GM13976 (cell line): ENCODE results near the gene FOXR2.

Experiments used
- DNase-seq: peaks from one replicate; pipeline ENCODE4 v3.0.0; 2012; ENCODE audit warnings: low spot score
- in situ Hi-C: fragments of 300-500 bp; cut with MboI; formaldehyde crosslinking; loops from one replicate; pipeline ENCODE4 v1.12.0; 2022; ENCODE audit warnings: low sequenced_read_pairs, mixed read lengths, inconsistent platforms; ENCODE audit not compliant: unreplicated experiment
- TF ChIP-seq, protein P1 (sequence below): IDR thresholded peaks from 2 replicates; pipeline ENCODE4 v1.5.1; 2012; ENCODE audit warnings: borderline replicate concordance, mild to moderate bottlenecking; ENCODE audit not compliant: insufficient read depth; ENCODE audit errors: extremely low read depth, missing control alignments, control extremely low read depth

The FOXR2 gene

DNA sequence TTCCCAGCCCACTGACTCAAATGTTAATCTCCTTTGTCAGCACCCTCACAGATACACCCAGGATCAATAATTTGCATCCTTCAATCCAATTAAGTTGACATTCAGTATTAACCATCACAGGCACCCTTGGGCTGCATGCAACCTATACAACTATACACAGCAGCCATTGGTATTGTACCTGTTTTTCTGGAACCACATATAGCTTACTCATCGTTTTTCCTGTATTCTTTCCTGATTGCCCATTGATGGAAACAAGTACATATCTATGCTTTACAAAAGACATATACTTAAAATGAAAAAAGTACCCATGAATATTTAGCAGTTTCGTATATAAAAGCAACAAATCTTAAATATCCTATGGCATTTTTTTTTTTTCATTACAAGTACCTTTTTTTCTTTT lies 3.7 kb upstream of the FOXR2 start:
- TF ChIP-seq, protein P1, sequence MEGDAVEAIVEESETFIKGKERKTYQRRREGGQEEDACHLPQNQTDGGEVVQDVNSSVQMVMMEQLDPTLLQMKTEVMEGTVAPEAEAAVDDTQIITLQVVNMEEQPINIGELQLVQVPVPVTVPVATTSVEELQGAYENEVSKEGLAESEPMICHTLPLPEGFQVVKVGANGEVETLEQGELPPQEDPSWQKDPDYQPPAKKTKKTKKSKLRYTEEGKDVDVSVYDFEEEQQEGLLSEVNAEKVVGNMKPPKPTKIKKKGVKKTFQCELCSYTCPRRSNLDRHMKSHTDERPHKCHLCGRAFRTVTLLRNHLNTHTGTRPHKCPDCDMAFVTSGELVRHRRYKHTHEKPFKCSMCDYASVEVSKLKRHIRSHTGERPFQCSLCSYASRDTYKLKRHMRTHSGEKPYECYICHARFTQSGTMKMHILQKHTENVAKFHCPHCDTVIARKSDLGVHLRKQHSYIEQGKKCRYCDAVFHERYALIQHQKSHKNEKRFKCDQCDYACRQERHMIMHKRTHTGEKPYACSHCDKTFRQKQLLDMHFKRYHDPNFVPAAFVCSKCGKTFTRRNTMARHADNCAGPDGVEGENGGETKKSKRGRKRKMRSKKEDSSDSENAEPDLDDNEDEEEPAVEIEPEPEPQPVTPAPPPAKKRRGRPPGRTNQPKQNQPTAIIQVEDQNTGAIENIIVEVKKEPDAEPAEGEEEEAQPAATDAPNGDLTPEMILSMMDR, result no peak
- no peak for DNase-seq
- in situ Hi-C loops, result no loop called here

DNA sequence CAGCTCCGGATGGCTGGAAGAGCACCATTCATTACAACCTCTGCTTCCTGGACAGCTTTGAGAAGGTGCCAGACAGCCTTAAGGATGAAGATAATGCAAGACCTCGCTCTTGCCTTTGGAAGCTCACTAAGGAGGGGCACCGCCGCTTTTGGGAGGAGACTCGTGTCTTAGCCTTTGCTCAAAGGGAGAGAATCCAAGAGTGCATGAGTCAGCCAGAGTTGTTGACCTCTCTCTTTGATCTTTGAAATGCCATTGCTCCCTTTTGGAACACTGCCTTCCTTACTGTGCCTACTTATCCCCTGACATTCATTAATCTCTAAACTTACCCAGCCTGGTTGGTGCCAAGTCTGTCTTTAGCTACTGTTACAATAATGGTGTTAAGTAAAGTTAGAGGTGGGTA lies 1.2 kb downstream of the FOXR2 start:
- in situ Hi-C loops, result no loop called here
- DNase-seq, result no peak
- TF ChIP-seq, protein P1, result no peak

DNA sequence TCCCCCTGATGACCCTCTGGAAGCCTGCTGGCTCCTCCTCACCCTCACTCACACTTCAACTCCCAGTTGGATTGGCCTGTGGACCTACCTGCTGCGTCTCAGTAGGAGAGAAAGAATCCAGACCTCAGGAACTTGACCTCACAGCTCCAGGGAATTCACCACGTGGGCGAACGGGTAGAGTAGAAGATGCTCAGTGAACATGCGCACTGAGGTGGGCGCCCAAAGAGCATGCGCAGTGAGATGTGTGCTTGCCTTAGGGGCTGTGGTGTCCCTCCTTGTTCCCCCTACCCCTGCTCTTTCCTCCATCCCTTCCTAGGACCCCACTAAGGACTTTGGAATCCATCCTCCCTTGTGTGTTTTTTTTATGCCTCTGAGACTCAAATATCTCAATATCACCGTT lies 12.9 kb downstream of the FOXR2 start:
- TF ChIP-seq, protein P1, result no peak
- in situ Hi-C loops, result no loop called here
- DNase-seq, result no peak

DNA sequence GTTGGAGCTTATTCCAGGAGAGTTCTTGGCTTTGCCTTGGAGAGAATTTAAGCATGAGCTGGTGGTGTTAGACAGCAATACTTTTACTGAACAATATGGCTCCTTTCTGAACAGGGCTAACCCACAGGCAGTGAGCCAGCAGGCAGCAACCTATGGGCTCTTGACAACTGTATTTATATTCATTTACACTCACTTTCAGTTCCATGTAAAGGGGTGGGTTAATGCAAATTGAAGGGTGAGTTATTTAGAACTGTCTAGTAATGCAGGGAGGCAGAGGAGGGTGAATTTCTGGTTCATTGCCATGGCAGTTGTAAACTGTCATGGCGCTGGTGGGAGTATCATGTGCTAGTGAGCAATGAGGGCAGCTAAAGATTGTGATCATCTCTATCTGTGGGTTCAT lies 15.7 kb downstream of the FOXR2 start:
- in situ Hi-C loops, result no loop called here
- TF ChIP-seq, protein P1, result no peak
- no peak for DNase-seq

DNA sequence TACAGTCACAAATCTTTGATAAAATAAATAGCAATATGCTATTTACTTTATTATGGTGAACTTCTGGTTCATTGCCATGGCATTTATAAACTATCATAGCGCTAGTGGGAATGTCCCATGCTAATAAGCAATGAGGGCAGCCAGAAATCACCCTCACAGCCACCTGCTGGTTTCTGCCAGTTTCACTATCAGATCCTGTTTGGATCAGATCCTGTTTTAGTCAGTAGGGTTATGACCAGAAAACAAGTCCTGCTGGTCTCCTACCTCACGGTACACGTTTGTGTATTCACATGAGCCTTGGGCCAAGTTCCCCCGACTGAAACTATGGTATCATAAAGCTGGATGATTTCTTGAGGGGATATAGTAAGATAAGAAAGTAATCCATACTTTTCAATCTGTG lies 17.7 kb downstream of the FOXR2 start:
- in situ Hi-C loops, result no loop called here
- no peak for DNase-seq
- TF ChIP-seq, protein P1, result no peak

DNA sequence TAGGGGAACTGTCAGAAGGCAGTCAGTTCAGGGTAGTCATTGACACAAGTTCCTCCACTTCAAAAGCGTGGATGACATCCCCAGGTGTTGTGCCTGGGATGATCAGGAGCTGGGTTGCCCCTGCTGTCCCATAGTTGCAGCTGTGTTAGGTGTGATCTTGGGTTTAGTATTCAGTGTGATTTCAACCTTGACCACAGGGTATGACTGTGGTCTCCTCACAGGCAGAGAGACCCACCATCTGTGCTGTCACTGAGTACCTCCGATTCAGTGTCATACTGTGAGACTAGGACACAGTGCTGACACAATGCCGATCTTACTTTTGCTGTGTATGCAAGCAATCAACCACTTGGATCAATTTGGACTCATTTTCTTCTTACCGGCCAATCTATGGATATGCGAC lies 25.2 kb downstream of the FOXR2 start:
- TF ChIP-seq, protein P1, result no peak
- in situ Hi-C loops, result no loop called here
- no peak for DNase-seq

DNA sequence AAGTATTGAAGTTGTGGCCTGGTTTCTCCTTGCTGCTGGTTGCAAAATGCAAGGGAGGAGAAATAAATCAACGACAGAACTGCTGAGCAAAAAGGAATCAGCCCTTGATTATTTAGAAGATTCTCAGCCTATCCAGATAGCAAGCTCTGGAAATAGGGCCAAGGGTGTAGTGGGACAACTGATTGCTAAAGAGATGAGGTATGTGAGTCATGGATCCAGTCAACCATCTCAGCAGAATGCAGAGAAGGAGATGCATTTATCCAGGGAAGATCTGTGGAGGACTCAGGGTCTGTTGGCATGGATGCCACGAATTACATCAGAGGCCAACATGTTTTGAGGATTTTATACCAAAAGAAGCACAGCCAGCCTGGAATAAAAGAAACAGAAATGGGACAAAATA lies 36.7 kb downstream of the FOXR2 start:
- in situ Hi-C loops, result no loop called here
- no peak for DNase-seq
- TF ChIP-seq, protein P1, result no peak
